ENCODE measurements around the gene KIAA1755.

KIAA1755 gene

GRCh38 chr20:38211200-38212097 lies 49.1 kb downstream of the KIAA1755 start:
- Histone ChIP-seq H3K27ac (ENCODE audit: low read depth, low read length) (no peak overlapping the region), H3F3A (ENCODE audit: insufficient read depth) (no peaks in the 10 kb centered on the region), H3K79me2 (ENCODE audit: insufficient read depth, low read length) (no peaks in the 10 kb centered on the region), H3K4me3 (ENCODE audit: insufficient read depth, low read length, poor library complexity, severe bottlenecking) (no peak overlapping the region), H3K27me3 (ENCODE audit: low read length) (no peaks in the 10 kb centered on the region), H3K9me3 (ENCODE audit: insufficient read depth, low read length) (no peaks in the 10 kb centered on the region), H3K9me2 (replicated peaks; ENCODE audit: insufficient read depth, low read length) (no peaks in the 10 kb centered on the region), H3K9ac (ENCODE audit: low read length) (no peak overlapping the region), H2AFZ (ENCODE audit: low read depth, low read length, severe bottlenecking) (no peak overlapping the region), H4K20me1 (ENCODE audit: low read depth, low read length) (no peaks in the 10 kb centered on the region), H3K4me2 (ENCODE audit: low read depth, low read length, poor library complexity, severe bottlenecking) (no peak overlapping the region), H3K36me3 (ENCODE audit: low read length) (no peaks in the 10 kb centered on the region)
- no peak for TF ChIP-seq CTCF (IDR thresholded peaks at IDR 0.05; ENCODE audit: insufficient read depth, low read length, poor library complexity, severe bottlenecking)
- TF ChIP-seq EZH2phosphoT487 (conservative IDR thresholded peaks at IDR 0.05; ENCODE audit: low read length), result no peak

GRCh38 chr20:38210741-38211140 lies 49.8 kb downstream of the KIAA1755 start:
- Histone ChIP-seq H3K36me3 (ENCODE audit: low read length) (no peaks in the 10 kb centered on the region), H3K9ac (ENCODE audit: low read length) (no peak overlapping the region), H3K9me3 (ENCODE audit: insufficient read depth, low read length) (no peaks in the 10 kb centered on the region), H3K9me2 (replicated peaks; ENCODE audit: insufficient read depth, low read length) (no peaks in the 10 kb centered on the region), H3K27me3 (ENCODE audit: low read length) (no peaks in the 10 kb centered on the region), H2AFZ (ENCODE audit: low read depth, low read length, severe bottlenecking) (no peak overlapping the region), H3K4me3 (ENCODE audit: insufficient read depth, low read length, poor library complexity, severe bottlenecking) (no peak overlapping the region), H3K27ac (ENCODE audit: low read depth, low read length) (no peak overlapping the region), H3K4me2 (ENCODE audit: low read depth, low read length, poor library complexity, severe bottlenecking) (no peak overlapping the region), H3F3A (ENCODE audit: insufficient read depth) (no peaks in the 10 kb centered on the region), H3K79me2 (ENCODE audit: insufficient read depth, low read length) (no peaks in the 10 kb centered on the region), H4K20me1 (ENCODE audit: low read depth, low read length) (no peaks in the 10 kb centered on the region)
- TF ChIP-seq CTCF (IDR thresholded peaks at IDR 0.05; ENCODE audit: insufficient read depth, low read length, poor library complexity, severe bottlenecking) (no peak), EZH2phosphoT487 (conservative IDR thresholded peaks at IDR 0.05; ENCODE audit: low read length) (no peak)

GRCh38 chr20:38209736-38210405 lies 50.7 kb downstream of the KIAA1755 start:
- TF ChIP-seq EZH2phosphoT487 (conservative IDR thresholded peaks at IDR 0.05; ENCODE audit: low read length), result no peak
- H3K27me3 ChIP-seq (ENCODE audit: low read length), result no peaks in the 10 kb centered on the region
- H3K27ac ChIP-seq (ENCODE audit: low read depth, low read length), result no peak overlapping the region
- H3K36me3 ChIP-seq (ENCODE audit: low read length), result no peaks in the 10 kb centered on the region
- H2AFZ ChIP-seq (ENCODE audit: low read depth, low read length, severe bottlenecking), result no peak overlapping the region
- no peak overlapping the region for H3K9ac ChIP-seq (ENCODE audit: low read length)
- no peak overlapping the region for H3K4me2 ChIP-seq (ENCODE audit: low read depth, low read length, poor library complexity, severe bottlenecking)
- H3K79me2 ChIP-seq (ENCODE audit: insufficient read depth, low read length), result no peaks in the 10 kb centered on the region
- H3K9me3 ChIP-seq (ENCODE audit: insufficient read depth, low read length), result no peaks in the 10 kb centered on the region
- H3F3A ChIP-seq (ENCODE audit: insufficient read depth), result no peaks in the 10 kb centered on the region
- no peaks in the 10 kb centered on the region for H3K9me2 ChIP-seq (replicated peaks; ENCODE audit: insufficient read depth, low read length)
- H4K20me1 ChIP-seq (ENCODE audit: low read depth, low read length), result no peaks in the 10 kb centered on the region
- no peak overlapping the region for H3K4me3 ChIP-seq (ENCODE audit: insufficient read depth, low read length, poor library complexity, severe bottlenecking)

All from SU-DHL-6 (cell line).